Measurements from ENCODE around the gene SETBP1. TPM values are rescaled to one million over a fixed set of nuclear protein-coding genes. Genes with fewer than 3 reads are reported as not detected.

The SETBP1 gene
- total and polyA plus RNA-seq, 9 of the 15 experiments (the other 6 are each of a cell fraction or from before 2014, with no cell fraction given), result under 0.01 to 0.13 (median 0.04) TPM

- CTCF ChIA-PET (ENCODE audit: low intra/inter-chr PET ratio), result no interaction called here
- H3K27me3 ChIP-seq (ENCODE audit: control insufficient read depth in 2 of 2, insufficient read depth in 2 of 2, low read length in 2 of 2), result no peaks in the 10 kb centered on the region
- H3K36me3 ChIP-seq (ENCODE audit: control insufficient read depth, insufficient read depth, low read length), result no peaks in the 10 kb centered on the region
- BruUV-seq (replicated peaks), result no TSS peak
- DNase-seq (ENCODE audit: extremely low read depth in 1 of 4, low spot score in 3 of 4), result no peak
- H3K79me2 ChIP-seq (ENCODE audit: control insufficient read depth, insufficient read depth, low read length), result no peaks in the 10 kb centered on the region
- no peak overlapping the region for H3K9ac ChIP-seq (ENCODE audit: insufficient read depth in 1 of 2, low read depth in 2 of 2, low read length in 2 of 2)
- 59% methylated on average over 4 of the region's 4 CpGs for WGBS (ENCODE audit: insufficient coverage, low coverage, missing lambda C conversion rate)
- no peaks in the 10 kb centered on the region for H4K20me1 ChIP-seq (replicated peaks; ENCODE audit: control insufficient read depth, insufficient read depth, low read length)
- no peak overlapping the region for H3K4me2 ChIP-seq (ENCODE audit: insufficient read depth, low read length)
- intact Hi-C loops (cut with micrococcal nuclease), result no loop called here
- H2AFZ ChIP-seq (ENCODE audit: low read depth, low read length), result no peak overlapping the region
- H3K9me3 ChIP-seq (replicated peaks; ENCODE audit: control insufficient read depth, insufficient read depth, low read depth, low read length), result no peaks in the 10 kb centered on the region
- no peak for ATAC-seq
- POLR2A ChIA-PET, result no interaction called here
- in situ Hi-C loops (cut with MboI), result no loop called here
- TF ChIP-seq, protein P1, sequence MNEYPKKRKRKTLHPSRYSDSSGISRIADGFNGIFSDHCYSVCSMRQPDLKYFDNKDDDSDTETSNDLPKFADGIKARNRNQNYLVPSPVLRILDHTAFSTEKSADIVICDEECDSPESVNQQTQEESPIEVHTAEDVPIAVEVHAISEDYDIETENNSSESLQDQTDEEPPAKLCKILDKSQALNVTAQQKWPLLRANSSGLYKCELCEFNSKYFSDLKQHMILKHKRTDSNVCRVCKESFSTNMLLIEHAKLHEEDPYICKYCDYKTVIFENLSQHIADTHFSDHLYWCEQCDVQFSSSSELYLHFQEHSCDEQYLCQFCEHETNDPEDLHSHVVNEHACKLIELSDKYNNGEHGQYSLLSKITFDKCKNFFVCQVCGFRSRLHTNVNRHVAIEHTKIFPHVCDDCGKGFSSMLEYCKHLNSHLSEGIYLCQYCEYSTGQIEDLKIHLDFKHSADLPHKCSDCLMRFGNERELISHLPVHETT (CRISPR knock-in tag; conservative IDR thresholded peaks at IDR 0.05 in 1 of 2, IDR thresholded peaks at IDR 0.05 in 1 of 2), result no peak
- TF ChIP-seq POLR2A (conservative IDR thresholded peaks at IDR 0.05), result no peak
- no peak for TF ChIP-seq HMGN3 (IDR thresholded peaks at IDR 0.05; ENCODE audit: borderline replicate concordance, extremely low read depth, insufficient read length, low read depth, low read length)
- no peak for TF ChIP-seq ZNF217 (CRISPR knock-in tag; IDR thresholded peaks at IDR 0.05)
- no peak for TF ChIP-seq XRCC5 (IDR thresholded peaks at IDR 0.05; ENCODE audit: low read depth, low read length)
- no peak for TF ChIP-seq SLC30A9 (CRISPR knock-in tag; IDR thresholded peaks at IDR 0.05)
- no peak for TF ChIP-seq ZNF551 (CRISPR knock-in tag; IDR thresholded peaks at IDR 0.05)
- TF ChIP-seq, protein P2, sequence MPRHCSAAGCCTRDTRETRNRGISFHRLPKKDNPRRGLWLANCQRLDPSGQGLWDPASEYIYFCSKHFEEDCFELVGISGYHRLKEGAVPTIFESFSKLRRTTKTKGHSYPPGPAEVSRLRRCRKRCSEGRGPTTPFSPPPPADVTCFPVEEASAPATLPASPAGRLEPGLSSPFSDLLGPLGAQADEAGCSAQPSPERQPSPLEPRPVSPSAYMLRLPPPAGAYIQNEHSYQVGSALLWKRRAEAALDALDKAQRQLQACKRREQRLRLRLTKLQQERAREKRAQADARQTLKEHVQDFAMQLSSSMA (CRISPR knock-in tag; IDR thresholded peaks at IDR 0.05), result no peak
- no peaks in the 10 kb centered on the region for H3K9me1 ChIP-seq (ENCODE audit: control insufficient read depth, insufficient read depth, low read length)
- H3K4me1 ChIP-seq (replicated peaks in 1 of 2; ENCODE audit: control insufficient read depth in 2 of 2, insufficient read depth in 2 of 2, low read length in 2 of 2), result peaks cover 0 to 39% of the 10 kb centered on the region in 2 experiments; a peak in 4 of 5 replicates
- no peak overlapping the region for H3K4me3 ChIP-seq
- no peak overlapping the region for H3K27ac ChIP-seq (ENCODE audit: extremely low read depth, low read depth, low read length)
- FAIRE-seq, result no peak
Observed at GRCh38 chr18:44727291-44727690, 46.6 kb downstream of the SETBP1 start.
